ENCODE results near the gene ITPR2.

ITPR2 gene

GRCh38 chr12:26697217-26697616, 135.8 kb downstream of the ITPR2 start:
- FAIRE-seq = no peak
- TF ChIP-seq POLR2AphosphoS5 (IDR thresholded peaks at IDR 0.05; ENCODE audit: low read depth, low read length) = no peak
- TF ChIP-seq TAF1 (IDR thresholded peaks at IDR 0.05; ENCODE audit: borderline replicate concordance, low read depth, low read length) = no peak
- no peak for TF ChIP-seq POLR2A (IDR thresholded peaks at IDR 0.05; ENCODE audit: low read depth, low read length)

DNA sequence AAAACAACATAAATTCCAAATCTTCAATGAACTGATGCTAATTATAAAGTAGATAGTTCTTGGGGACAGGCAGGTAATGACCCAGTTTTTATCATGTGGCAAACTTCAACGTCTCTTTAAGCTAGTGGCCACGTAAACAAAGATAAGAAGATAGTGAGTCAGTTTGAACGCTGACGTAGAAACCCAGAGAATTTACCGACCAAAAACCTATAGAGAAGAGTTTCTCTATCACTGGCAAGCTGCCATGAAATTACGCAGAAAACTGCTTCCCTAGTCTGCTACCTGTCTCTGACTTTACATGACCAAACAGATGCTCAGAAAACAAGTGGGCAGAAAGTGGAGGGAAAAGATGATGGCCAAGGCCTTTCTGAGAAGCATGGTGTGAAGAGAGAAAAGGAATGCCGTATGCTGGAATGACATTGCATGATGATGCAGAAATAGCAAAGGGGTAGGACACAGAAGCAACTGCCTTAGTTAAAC, 136.3 kb downstream of the ITPR2 start:
- no peak for DNase-seq (ENCODE audit: insufficient read length)
- no peak for TF ChIP-seq TAF1 (IDR thresholded peaks at IDR 0.05; ENCODE audit: borderline replicate concordance, low read depth, low read length)
- no peak for TF ChIP-seq POLR2A (IDR thresholded peaks at IDR 0.05; ENCODE audit: low read depth, low read length)
- FAIRE-seq = no peak

More at GRCh38 chr12:26697217-26697616, 135.8 kb downstream of the ITPR2 start:
- DNase-seq (ENCODE audit: insufficient read length) = no peak

GRCh38 chr12:26696048-26696612, 136.9 kb downstream of the ITPR2 start:
- TF ChIP-seq POLR2AphosphoS5 (IDR thresholded peaks at IDR 0.05; ENCODE audit: low read depth, low read length) (no peak), TAF1 (IDR thresholded peaks at IDR 0.05; ENCODE audit: borderline replicate concordance, low read depth, low read length) (no peak), POLR2A (IDR thresholded peaks at IDR 0.05; ENCODE audit: low read depth, low read length) (no peak)
- no peak for DNase-seq (ENCODE audit: insufficient read length)
- FAIRE-seq = no peak

- TF ChIP-seq POLR2A (IDR thresholded peaks at IDR 0.05; ENCODE audit: low read depth, low read length) = no peak
- TF ChIP-seq POLR2AphosphoS5 (IDR thresholded peaks at IDR 0.05; ENCODE audit: low read depth, low read length) = no peak
- TF ChIP-seq TAF1 (IDR thresholded peaks at IDR 0.05; ENCODE audit: borderline replicate concordance, low read depth, low read length) = no peak
- FAIRE-seq (no peak), DNase-seq (ENCODE audit: insufficient read length) (no peak)
Observed at GRCh38 chr12:26694402-26694801, 138.6 kb downstream of the ITPR2 start.

DNA sequence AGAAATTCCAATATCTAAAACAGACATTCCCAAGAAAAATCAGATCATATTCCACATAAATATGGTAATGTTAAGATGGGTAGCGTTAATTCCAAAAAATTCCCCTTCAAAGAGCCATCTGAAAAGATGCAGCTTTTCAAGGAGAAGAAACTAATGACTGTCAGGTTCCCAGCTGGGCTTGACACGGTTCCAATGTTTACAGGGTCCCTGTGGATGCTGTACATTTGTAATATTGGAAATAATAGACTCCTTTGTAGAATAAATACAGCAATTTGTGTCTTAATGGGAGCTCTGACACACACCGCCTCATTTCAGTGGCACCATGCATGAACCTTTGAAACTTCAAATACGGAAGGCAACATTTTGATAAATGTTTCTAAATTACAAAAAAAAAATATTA, 140.6 kb downstream of the ITPR2 start:
- TF ChIP-seq TAF1 (IDR thresholded peaks at IDR 0.05; ENCODE audit: borderline replicate concordance, low read depth, low read length) (no peak), POLR2AphosphoS5 (IDR thresholded peaks at IDR 0.05; ENCODE audit: low read depth, low read length) (no peak), POLR2A (IDR thresholded peaks at IDR 0.05; ENCODE audit: low read depth, low read length) (no peak)
- no peak for DNase-seq (ENCODE audit: insufficient read length)
- FAIRE-seq = no peak

- FAIRE-seq = no peak
- no peak for DNase-seq (ENCODE audit: insufficient read length)
- TF ChIP-seq POLR2A (IDR thresholded peaks at IDR 0.05; ENCODE audit: low read depth, low read length) = no peak
- TF ChIP-seq POLR2AphosphoS5 (IDR thresholded peaks at IDR 0.05; ENCODE audit: low read depth, low read length) = no peak
- no peak for TF ChIP-seq TAF1 (IDR thresholded peaks at IDR 0.05; ENCODE audit: borderline replicate concordance, low read depth, low read length)
Observed at GRCh38 chr12:26691234-26691970, 141.6 kb downstream of the ITPR2 start.

DNA sequence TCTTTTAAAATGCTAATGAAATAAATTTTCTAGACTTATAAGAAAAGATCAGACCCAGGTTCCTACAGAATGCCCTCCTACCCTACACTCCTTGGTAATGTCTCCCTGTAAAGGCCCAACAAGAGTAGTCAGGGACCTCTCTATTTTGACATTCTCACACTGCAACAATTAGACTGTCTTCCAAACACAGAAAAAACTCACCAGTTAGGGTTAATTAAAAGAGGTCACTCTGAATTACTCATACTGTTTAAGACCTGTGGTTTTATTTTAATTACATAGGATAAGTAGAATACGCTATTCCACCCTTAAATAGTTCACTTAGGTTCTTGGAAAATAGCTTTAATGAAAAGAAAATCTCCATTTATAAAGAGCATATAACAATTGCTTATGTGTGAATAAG, 142.4 kb downstream of the ITPR2 start:
- TF ChIP-seq TAF1 (IDR thresholded peaks at IDR 0.05; ENCODE audit: borderline replicate concordance, low read depth, low read length) (no peak), POLR2A (IDR thresholded peaks at IDR 0.05; ENCODE audit: low read depth, low read length) (no peak), POLR2AphosphoS5 (IDR thresholded peaks at IDR 0.05; ENCODE audit: low read depth, low read length) (no peak)
- no peak for FAIRE-seq
- DNase-seq (ENCODE audit: insufficient read length) = no peak

DNA sequence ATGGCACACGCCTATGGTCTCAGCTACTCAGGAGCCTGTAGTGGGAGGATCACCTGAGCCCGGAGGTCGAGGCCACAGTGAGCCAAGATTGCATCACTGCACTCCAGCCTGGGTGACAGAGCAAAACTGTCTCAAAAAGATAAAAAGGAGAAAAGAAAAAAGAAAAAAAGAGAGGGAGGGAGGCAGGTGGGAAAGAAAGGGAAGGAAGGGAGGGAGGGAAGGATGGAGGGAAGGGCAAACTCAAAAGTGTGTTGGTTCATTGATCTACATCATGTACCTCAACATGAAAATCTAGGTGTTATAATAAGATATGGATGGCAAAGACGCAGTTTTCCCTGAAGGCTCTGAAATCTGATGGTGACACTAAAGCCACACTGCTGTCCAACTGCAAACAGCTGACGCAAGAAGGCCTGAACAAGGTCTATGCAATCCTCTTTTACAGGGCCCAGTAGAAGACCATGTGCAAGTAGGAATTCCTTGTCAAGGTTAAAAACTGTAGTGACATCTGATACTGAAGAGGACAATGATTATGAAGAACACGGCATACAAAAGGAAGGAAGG, 143.6 kb downstream of the ITPR2 start:
- FAIRE-seq = no peak
- TF ChIP-seq TAF1 (IDR thresholded peaks at IDR 0.05; ENCODE audit: borderline replicate concordance, low read depth, low read length) (no peak), POLR2AphosphoS5 (IDR thresholded peaks at IDR 0.05; ENCODE audit: low read depth, low read length) (no peak), POLR2A (IDR thresholded peaks at IDR 0.05; ENCODE audit: low read depth, low read length) (no peak)
- DNase-seq (ENCODE audit: insufficient read length) = no peak

DNA sequence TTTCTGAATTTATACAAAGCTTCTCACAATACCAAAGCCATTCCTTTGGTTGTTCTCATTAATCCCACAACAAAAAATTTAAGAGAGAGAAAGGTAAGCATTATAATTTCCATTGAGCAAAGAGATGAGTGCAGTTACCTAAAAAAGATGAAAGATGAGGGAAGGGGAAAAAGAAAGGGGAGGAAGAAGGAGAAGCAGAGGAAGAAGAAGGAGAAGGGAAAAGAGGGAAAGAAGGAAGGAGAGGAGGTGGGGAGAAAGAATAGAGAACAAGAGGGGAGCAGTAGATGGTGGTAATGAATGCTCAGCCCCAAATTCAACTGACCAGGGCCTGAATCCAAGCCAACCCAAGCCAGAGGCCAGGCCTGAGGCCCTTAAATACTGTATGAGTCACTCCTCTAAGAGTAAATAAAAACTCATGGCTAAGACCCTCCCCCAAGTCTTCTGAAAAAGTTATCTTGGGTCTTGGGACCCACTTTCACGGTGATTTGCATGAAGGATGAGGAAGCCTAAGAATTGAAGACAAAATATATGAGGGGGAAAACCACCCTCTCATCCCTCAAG, 144.6 kb downstream of the ITPR2 start:
- FAIRE-seq (no peak), DNase-seq (ENCODE audit: insufficient read length) (no peak)
- TF ChIP-seq POLR2A (IDR thresholded peaks at IDR 0.05; ENCODE audit: low read depth, low read length) = no peak
- no peak for TF ChIP-seq POLR2AphosphoS5 (IDR thresholded peaks at IDR 0.05; ENCODE audit: low read depth, low read length)
- TF ChIP-seq TAF1 (IDR thresholded peaks at IDR 0.05; ENCODE audit: borderline replicate concordance, low read depth, low read length) = no peak

GRCh38 chr12:26686408-26686807, 146.6 kb downstream of the ITPR2 start:
- TF ChIP-seq TAF1 (IDR thresholded peaks at IDR 0.05; ENCODE audit: borderline replicate concordance, low read depth, low read length) (no peak), POLR2A (IDR thresholded peaks at IDR 0.05; ENCODE audit: low read depth, low read length) (no peak), POLR2AphosphoS5 (IDR thresholded peaks at IDR 0.05; ENCODE audit: low read depth, low read length) (no peak)
- DNase-seq (ENCODE audit: insufficient read length) (no peak), FAIRE-seq (no peak)

DNA sequence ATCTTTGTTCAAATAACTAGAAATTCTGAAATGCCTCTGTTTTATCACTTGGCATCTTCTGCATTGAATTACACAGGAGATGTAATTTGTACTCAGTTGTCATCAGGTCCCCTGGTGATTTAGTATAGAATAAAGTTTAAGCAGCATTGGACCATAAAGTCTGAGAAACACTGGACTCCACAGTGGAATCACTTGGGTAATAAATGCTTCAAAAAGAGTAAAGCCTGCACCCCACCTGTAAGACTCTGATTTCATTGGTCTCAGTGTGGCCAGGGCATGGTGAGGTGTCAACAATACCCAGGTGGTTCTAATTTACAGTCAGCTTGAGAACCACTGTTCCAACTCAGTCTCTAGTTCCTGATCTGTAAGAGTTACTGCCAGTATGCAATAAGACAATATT, 148.9 kb downstream of the ITPR2 start:
- FAIRE-seq (no peak), DNase-seq (ENCODE audit: insufficient read length) (no peak)
- TF ChIP-seq POLR2A (IDR thresholded peaks at IDR 0.05; ENCODE audit: low read depth, low read length) (no peak), POLR2AphosphoS5 (IDR thresholded peaks at IDR 0.05; ENCODE audit: low read depth, low read length) (no peak), TAF1 (IDR thresholded peaks at IDR 0.05; ENCODE audit: borderline replicate concordance, low read depth, low read length) (no peak)

Measured in GM12892 (cell line).